Thoracic aorta (tissue), 2 donors: ENCODE results near the gene EFNA2. TPM values are rescaled to one million over a fixed set of nuclear protein-coding genes. Genes with fewer than 3 reads are reported as not detected.

Source experiments
- ATAC-seq: fragments of 150-250 bp; one replicate; pipeline ENCODE4 v1.8.0; 2017; ENCODE audit warnings: low read depth; ENCODE audit not compliant: insufficient number of reproducible peaks, low FRiP score
- DNase-seq: peaks from one replicate; pipeline ENCODE4 v3.0.0-alpha.2; 2020; ENCODE audit warnings: low spot score
- H3K27ac ChIP-seq, 2 donors: fragments of 200-600 bp; sonication (generic); 1 replicate in 1 of 2; 2 replicates in 1 of 2; pipeline ENCODE4 v1.5.1; 2016; ENCODE audit warnings: mild to moderate bottlenecking in 2 of 2, moderate library complexity in 2 of 2
- H3K27me3 ChIP-seq: fragments of 200-600 bp; sonication (generic); replicated peaks from 2 replicates; pipeline ENCODE4 v1.6.0; 2016; ENCODE audit warnings: mild to moderate bottlenecking; ENCODE audit not compliant: insufficient read depth
- H3K36me3 ChIP-seq: fragments of 200-600 bp; sonication (generic); one replicate; pipeline ENCODE4 v1.5.1; 2016
- H3K4me1 ChIP-seq, 2 donors: fragments of 200-600 bp; sonication (generic); 1 replicate in 1 of 2; 2 replicates in 1 of 2; pipeline versions ENCODE4 v1.5.1 to v1.6.0; 2016; ENCODE audit warnings: low read depth in 2 of 2, mild to moderate bottlenecking in 1 of 2; ENCODE audit not compliant: control insufficient read depth in 1 of 2
- H3K4me3 ChIP-seq: fragments of 200-600 bp; sonication (generic); 2 replicates; pipeline ENCODE4 v1.5.1; 2016; ENCODE audit warnings: mild to moderate bottlenecking
- H3K9me3 ChIP-seq: fragments of 200-600 bp; sonication (generic); 2 replicates; pipeline ENCODE4 v1.5.1; 2016
- CTCF ChIP-seq: fragments of 200-600 bp; sonication (generic); IDR thresholded peaks from one replicate; pipeline ENCODE4 v1.5.1; 2019; ENCODE audit warnings: antibody characterized with exemption
- total RNA-seq, 2 donors: library from RNA; depleted of rRNA; stranded (reverse); fragments of >200 nt; gene quantifications; one replicate each; pipeline versions ENCODE4 v1.1.0 to v1.2.3, GENCODE V29; 2016

Gene EFNA2
- total RNA-seq, 2 donors from 2014 or later = not detected

- DNase-seq (no peak), ATAC-seq (no peak)
- Histone ChIP-seq H3K4me1 (peaks cover 0 to 16% of the 10 kb centered on the region in 2 donors), H3K27me3 (peaks cover 18% of the 10 kb centered on the region), H3K27ac (no peak overlapping the region), H3K9me3 (no peaks in the 10 kb centered on the region), H3K36me3 (no peaks in the 10 kb centered on the region), H3K4me3 (no peak overlapping the region)
- TF ChIP-seq CTCF = no peak
Measured at GRCh38 chr19:1284293-1284978, 1.2 kb upstream of the EFNA2 start.

GRCh38 chr19:1284979-1285736 is 515 bp upstream of the EFNA2 start:
- Histone ChIP-seq H3K9me3 (no peaks in the 10 kb centered on the region), H3K27me3 (peaks cover 18% of the 10 kb centered on the region), H3K27ac (no peak overlapping the region), H3K36me3 (no peaks in the 10 kb centered on the region), H3K4me1 (peaks cover 0 to 16% of the 10 kb centered on the region in 2 donors), H3K4me3 (no peak overlapping the region)
- no peak for DNase-seq
- no peak for TF ChIP-seq CTCF
- no peak for ATAC-seq

- Histone ChIP-seq H3K27me3 (peaks cover 18% of the 10 kb centered on the region), H3K27ac (peak overlapping the region in 1 of 2 donors; percentile 17), H3K4me3 (no peak overlapping the region)
Measured at GRCh38 chr19:1286487-1287353, 1.0 kb downstream of the EFNA2 start.

GRCh38 chr19:1287354-1288225 is 1.9 kb downstream of the EFNA2 start:
- Histone ChIP-seq H3K9me3 (no peaks in the 10 kb centered on the region), H3K4me3 (no peak overlapping the region), H3K27me3 (peaks cover 18% of the 10 kb centered on the region)

More at GRCh38 chr19:1286487-1287353, 1.0 kb downstream of the EFNA2 start:
- H3K4me1 ChIP-seq = peaks cover 0 to 16% of the 10 kb centered on the region in 2 donors
- no peaks in the 10 kb centered on the region for H3K9me3 ChIP-seq
- no peaks in the 10 kb centered on the region for H3K36me3 ChIP-seq
- TF ChIP-seq CTCF = no peak
- DNase-seq = no peak
- ATAC-seq = no peak

More at GRCh38 chr19:1287354-1288225, 1.9 kb downstream of the EFNA2 start:
- Histone ChIP-seq H3K4me1 (peaks cover 0 to 16% of the 10 kb centered on the region in 2 donors), H3K36me3 (no peaks in the 10 kb centered on the region), H3K27ac (no peak overlapping the region)
- ATAC-seq (no peak), DNase-seq (no peak)
- TF ChIP-seq CTCF = no peak
